Hindlimb muscle (tissue), 1 donor: Measurements from ENCODE around the gene RMDN2. TPM values are rescaled to one million over a fixed set of nuclear protein-coding genes. Genes with fewer than 3 reads are reported as not detected.

Experiments
- DNase-seq: peaks from one replicate; pipeline ENCODE4 v3.0.0-alpha.2; 2013
- polyA plus RNA-seq: library from polyadenylated mRNA; unstranded; fragments of 120-200 nt; gene quantifications from one replicate; pipeline ENCODE4 v1.2.1, GENCODE V29; 2013; ENCODE audit not compliant: insufficient read length

RMDN2 gene
- polyA plus RNA-seq, 1 donor: 4.1 TPM

- no peak for DNase-seq
Observed at GRCh38 chr2:38057651-38058410, 132.7 kb downstream of the RMDN2 start.

DNA sequence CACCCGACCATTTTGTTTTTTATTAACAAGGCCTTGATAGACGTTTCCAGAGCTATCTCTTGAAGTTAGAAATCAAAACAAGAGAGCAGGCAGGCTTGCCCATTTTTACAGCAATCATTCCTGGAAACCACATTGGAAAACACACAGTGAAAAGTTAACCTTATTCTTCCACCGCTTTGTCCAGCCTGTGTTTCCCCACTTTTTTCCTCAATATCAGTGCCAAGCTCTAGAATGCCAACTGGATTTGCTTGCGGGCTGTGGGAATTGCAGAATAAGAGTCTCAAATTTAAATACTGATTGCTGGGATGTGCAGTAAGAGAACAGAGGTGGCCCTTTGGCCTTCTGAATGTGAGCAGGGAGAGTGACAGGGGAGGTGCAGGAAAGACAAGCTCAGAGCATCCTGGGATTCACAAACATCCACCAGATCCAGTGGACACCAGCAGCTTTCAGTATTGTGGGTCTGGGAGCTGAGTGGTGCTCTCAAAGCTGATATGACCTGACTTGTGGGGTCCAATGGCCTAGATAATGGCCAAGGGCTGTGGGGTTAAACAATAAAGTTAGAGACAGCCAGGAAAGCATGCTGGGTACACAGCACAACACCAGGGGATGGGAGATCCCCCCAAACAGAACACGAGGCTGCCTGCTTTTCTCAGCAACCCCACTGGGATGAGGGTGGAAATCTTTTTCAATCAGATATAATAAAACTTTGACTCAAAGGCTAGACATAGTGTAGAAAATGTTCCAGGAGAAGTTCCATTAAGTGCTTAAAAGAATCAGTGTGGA lies 135.3 kb downstream of the RMDN2 start:
- DNase-seq: peak; percentile 69

GRCh38 chr2:38064801-38065501 lies 139.9 kb downstream of the RMDN2 start:
- DNase-seq: no peak

GRCh38 chr2:38065502-38066135 lies 140.5 kb downstream of the RMDN2 start:
- DNase-seq: no peak

DNA sequence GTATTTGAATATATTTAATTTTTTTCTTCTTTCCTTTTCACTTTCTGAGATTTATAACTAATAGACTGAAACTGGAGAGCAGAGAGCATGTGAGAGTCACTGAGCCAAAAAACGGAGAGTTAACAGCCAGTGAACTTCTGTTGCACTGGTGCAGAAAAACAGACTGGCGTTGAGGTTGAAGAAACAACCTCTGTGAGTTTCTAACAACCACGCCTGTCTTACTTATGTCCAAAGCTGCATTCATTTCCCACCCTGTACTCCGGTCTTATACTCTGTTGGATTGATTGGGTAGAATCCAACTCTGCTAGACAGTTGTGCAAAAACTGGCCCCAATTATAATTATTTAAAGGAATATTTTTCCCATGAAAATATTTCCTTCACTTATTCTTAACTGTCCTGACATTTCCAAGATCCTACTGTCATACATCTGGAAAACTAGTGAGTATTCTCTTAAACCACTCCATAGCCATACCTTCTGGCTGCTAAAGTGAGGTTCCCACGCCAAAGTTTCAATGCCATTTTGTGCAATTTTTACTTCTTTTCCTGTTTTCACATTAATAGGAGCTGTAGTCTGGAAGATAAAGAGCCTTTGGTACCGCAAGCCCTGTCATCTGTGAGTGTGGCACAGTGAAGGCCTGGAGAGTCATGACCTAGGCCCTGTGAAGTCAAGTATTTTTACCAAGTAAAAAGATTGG lies 141.5 kb downstream of the RMDN2 start:
- DNase-seq: peak; percentile 67

Other genes with a start within 250 kb of the RMDN2 start
- gene CYP1B1, start 150.9 kb downstream of the RMDN2 start, polyA plus RNA-seq: 1.7 TPM